Nephron (organoid): ENCODE measurements around the gene AIG1.

Experiments used
- H3K27ac Mint-ChIP-seq, 3 experiments: 2 replicates each; pipeline ENCODE4 v1.8.0; 2020; ENCODE audit warnings: mixed read lengths in 3 of 3, mild to moderate bottlenecking in 2 of 3, moderate library complexity in 1 of 3
- H3K27me3 Mint-ChIP-seq: 2 replicates; pipeline ENCODE4 v1.8.0; 2021; ENCODE audit warnings: low read depth, mild to moderate bottlenecking, moderate library complexity, mixed read lengths
- H3K36me3 Mint-ChIP-seq: 2 replicates; pipeline ENCODE4 v1.8.0; 2020; ENCODE audit warnings: low read depth, mixed read lengths
- H3K4me1 Mint-ChIP-seq: 2 replicates; pipeline ENCODE4 v1.8.0; 2020; ENCODE audit warnings: mixed read lengths
- H3K4me3 Mint-ChIP-seq, 3 experiments: 2 replicates each; pipeline ENCODE4 v1.8.0; 2020; ENCODE audit warnings: mild to moderate bottlenecking in 3 of 3, mixed read lengths in 3 of 3, moderate library complexity in 2 of 3
- H3K9me3 Mint-ChIP-seq: 2 replicates; pipeline ENCODE4 v1.8.0; 2020; ENCODE audit warnings: mixed read lengths
- CTCF ChIP-seq, 3 experiments: fragments of 200-600 bp; sonication (generic); IDR thresholded peaks; one replicate each; pipeline ENCODE4 v1.5.0; 2021; ENCODE audit warnings: antibody characterized with exemption in 3 of 3; ENCODE audit not compliant: unreplicated experiment in 3 of 3

AIG1 gene

DNA sequence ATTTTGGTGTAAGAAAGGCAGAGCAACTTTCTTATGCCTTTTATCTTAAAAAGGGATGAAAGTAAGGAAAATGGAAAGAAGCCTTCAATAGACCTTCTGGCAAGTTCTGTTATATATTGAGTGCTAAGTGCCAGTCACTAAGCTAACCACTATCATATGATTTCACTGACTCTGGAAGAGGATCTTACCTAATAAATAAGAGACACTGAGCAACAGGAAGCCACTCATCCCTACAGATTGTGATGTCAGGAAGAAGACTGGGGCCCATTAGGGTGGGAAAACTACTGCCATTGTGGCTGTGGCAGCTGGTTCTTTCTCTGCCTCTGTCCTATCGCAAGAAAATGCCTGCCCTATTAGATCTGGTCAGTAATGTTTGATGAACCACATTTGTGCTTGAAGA is 89.6 kb downstream of the AIG1 start:
- H3K4me3 Mint-ChIP-seq: no peak overlapping the region
- no peak for TF ChIP-seq CTCF (IDR thresholded peaks at IDR 0.05; ENCODE audit: unreplicated experiment in 3 of 3)
- no peaks in the 10 kb centered on the region for H3K9me3 Mint-ChIP-seq
- H3K27me3 Mint-ChIP-seq: no peaks in the 10 kb centered on the region
- no peaks in the 10 kb centered on the region for H3K4me1 Mint-ChIP-seq
- no peak overlapping the region for H3K27ac Mint-ChIP-seq
- no peaks in the 10 kb centered on the region for H3K36me3 Mint-ChIP-seq

DNA sequence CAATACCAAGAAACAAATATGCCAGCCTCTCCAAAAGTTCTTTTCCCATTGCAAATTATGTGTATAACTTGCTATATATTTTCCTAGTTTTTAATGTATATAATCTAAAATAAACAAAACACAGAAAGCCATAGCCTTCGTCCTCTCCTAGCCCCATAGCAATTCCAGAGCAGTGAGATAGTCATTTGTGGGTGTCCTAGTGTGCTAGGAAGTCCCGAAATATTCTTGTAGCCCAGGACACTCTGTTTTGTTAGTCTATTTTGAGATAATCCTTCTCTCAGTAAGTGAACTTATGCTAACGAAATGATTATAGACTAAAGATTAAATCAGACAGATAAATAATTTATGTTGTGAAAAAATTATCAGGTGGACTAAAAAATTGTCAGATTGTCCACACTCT is 90.7 kb downstream of the AIG1 start:
- H3K36me3 Mint-ChIP-seq: no peaks in the 10 kb centered on the region
- H3K9me3 Mint-ChIP-seq: no peaks in the 10 kb centered on the region
- TF ChIP-seq CTCF (IDR thresholded peaks at IDR 0.05; ENCODE audit: unreplicated experiment in 3 of 3): no peak
- H3K4me3 Mint-ChIP-seq: no peak overlapping the region
- H3K27ac Mint-ChIP-seq: no peak overlapping the region
- H3K4me1 Mint-ChIP-seq: no peaks in the 10 kb centered on the region
- H3K27me3 Mint-ChIP-seq: no peaks in the 10 kb centered on the region

- no peak overlapping the region for H3K27ac Mint-ChIP-seq
- no peak overlapping the region for H3K4me3 Mint-ChIP-seq
- no peak for TF ChIP-seq CTCF (IDR thresholded peaks at IDR 0.05; ENCODE audit: unreplicated experiment in 3 of 3)
- no peaks in the 10 kb centered on the region for H3K27me3 Mint-ChIP-seq
- H3K9me3 Mint-ChIP-seq: no peaks in the 10 kb centered on the region
- H3K4me1 Mint-ChIP-seq: no peaks in the 10 kb centered on the region
- H3K36me3 Mint-ChIP-seq: no peaks in the 10 kb centered on the region
These were observed 95.0 kb downstream of the AIG1 start for GRCh38 chr6:143155681-143156080.

DNA sequence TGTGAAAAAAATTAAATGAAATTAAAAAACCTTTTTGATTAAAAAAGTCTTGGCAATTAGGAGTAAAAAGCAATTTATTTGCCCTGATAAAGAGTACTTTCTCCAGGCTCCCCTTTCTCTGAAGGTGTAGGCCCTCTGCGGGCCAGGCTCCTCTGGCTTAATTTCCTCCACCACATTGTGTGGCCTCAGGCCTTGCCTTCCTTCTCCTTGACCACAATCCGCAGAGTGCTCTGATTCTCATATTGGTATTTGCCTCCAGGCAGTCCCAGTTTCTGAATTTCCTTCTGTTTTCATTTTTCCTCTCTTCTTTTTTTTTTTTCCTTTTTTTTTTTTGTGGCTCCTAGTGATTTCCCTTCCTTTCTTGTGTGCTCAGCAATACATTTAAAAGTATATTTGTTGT is 96.4 kb downstream of the AIG1 start:
- no peaks in the 10 kb centered on the region for H3K27me3 Mint-ChIP-seq
- H3K4me3 Mint-ChIP-seq: no peak overlapping the region
- TF ChIP-seq CTCF (IDR thresholded peaks at IDR 0.05; ENCODE audit: unreplicated experiment in 3 of 3): no peak
- no peaks in the 10 kb centered on the region for H3K9me3 Mint-ChIP-seq
- no peaks in the 10 kb centered on the region for H3K36me3 Mint-ChIP-seq
- no peak overlapping the region for H3K27ac Mint-ChIP-seq
- no peaks in the 10 kb centered on the region for H3K4me1 Mint-ChIP-seq

GRCh38 chr6:143158113-143158581 is 97.5 kb downstream of the AIG1 start:
- no peaks in the 10 kb centered on the region for H3K4me1 Mint-ChIP-seq
- H3K36me3 Mint-ChIP-seq: no peaks in the 10 kb centered on the region
- H3K27me3 Mint-ChIP-seq: no peaks in the 10 kb centered on the region
- no peaks in the 10 kb centered on the region for H3K9me3 Mint-ChIP-seq
- no peak overlapping the region for H3K27ac Mint-ChIP-seq
- H3K4me3 Mint-ChIP-seq: no peak overlapping the region
- TF ChIP-seq CTCF (IDR thresholded peaks at IDR 0.05; ENCODE audit: unreplicated experiment in 3 of 3): no peak

DNA sequence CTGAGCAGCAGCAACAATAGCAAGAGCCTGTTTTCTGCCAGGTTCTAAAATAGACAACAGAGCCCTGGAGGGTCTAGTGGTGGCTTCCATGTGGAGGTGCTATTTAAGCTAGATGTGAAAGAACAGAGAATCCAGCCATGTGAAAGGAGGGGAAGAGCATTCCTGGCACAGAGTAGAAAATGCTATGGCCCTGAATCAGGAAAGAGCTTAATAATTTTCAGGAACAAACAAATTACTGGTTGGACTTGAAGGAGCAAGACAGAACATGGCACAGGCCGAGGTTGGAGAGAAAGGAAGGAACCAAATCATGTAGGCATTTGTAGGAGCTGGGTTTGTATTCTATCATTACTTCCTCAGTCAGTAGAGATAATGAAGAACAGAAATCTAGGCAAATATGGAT is 98.3 kb downstream of the AIG1 start:
- Mint-ChIP-seq H3K27ac (no peak overlapping the region), H3K27me3 (no peaks in the 10 kb centered on the region), H3K4me3 (no peak overlapping the region), H3K4me1 (no peaks in the 10 kb centered on the region), H3K36me3 (no peaks in the 10 kb centered on the region), H3K9me3 (no peaks in the 10 kb centered on the region)
- TF ChIP-seq CTCF (IDR thresholded peaks at IDR 0.05; ENCODE audit: unreplicated experiment in 3 of 3): no peak
